ENCODE data around the gene MYPOP.
A peak's percentile ranks its signal among the peaks of the same experiment; 100 is the strongest.

The MYPOP gene, protein sequence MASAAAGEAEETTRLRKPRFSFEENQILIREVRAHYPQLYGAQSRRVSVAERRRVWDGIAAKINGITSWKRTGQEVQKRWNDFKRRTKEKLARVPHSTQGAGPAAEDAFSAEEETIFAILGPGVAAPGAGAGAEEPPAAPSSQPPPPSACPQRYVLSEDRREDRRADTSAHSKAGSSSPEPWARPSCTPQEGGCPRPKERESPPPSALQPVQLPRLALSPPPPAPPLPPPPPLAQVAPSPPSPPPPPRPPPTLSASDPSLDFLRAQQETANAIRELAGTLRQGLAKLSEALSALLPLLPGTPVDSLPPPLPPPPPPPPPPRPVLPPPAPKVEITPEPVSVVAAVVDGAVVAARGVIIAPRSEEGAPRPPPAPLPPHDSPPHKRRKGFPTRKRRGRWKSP

DNA sequence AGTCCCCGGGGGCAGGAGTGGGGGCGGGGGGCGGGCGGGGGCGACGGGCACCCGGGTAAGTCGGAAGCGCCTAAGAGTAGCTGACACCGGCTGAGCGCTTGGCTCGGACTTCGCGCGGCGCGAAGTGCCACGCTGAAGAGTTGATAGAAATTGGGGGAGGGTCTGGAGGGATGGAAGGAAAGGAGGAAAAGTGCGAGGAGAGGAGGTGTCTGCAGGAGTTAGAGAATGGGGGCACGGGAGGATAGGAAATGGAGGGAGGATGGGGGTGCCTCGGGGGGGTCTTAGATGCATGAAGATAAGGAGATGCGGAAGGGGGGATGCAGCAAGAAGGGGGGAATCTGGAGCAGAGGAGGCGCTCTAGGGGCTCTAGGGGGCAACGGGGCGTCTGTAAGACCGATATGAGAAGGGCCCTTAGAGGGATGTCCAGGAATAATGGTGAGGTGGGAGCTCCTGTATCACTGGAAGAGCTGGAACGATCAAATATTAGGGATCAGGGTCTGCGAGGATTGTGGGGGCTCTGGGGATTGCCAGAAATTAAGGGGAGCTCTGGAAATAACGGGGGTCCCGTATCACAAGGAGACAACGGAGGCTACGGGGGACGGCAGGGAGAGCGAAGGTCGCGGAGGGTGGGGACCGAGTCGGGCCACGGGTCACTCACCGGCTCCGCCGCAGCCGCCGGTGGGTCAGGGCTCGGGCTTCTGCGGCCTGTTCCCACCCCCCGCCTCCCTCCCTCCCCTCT, at the start of gene MYPOP:
TSS of gene MYPOP (minus strand) at position 702 of the 739 bp plus-strand sequence. CDS start 840 bp downstream, outside the sequence.
- Mint-ChIP-seq H3K9me3 (no peaks in the 10 kb centered on the region), H3K4me3 (peak within 1 kb of the TSS; percentile 92), H3K27ac (ENCODE audit: low read depth) (peak within 1 kb of the TSS; percentile 89), H3K4me1 (peaks cover 21% of the 10 kb centered on the region), H3K36me3 (ENCODE audit: insufficient read depth) (peaks cover 18% of the 10 kb centered on the region), H3K27me3 (no peaks in the 10 kb centered on the region)
- DNase-seq (ENCODE audit: low spot score in 2 of 2) (no peak), ATAC-seq (replicated peaks; ENCODE audit: extremely low read depth, poor library complexity, severe bottlenecking) (no peak)

DNA sequence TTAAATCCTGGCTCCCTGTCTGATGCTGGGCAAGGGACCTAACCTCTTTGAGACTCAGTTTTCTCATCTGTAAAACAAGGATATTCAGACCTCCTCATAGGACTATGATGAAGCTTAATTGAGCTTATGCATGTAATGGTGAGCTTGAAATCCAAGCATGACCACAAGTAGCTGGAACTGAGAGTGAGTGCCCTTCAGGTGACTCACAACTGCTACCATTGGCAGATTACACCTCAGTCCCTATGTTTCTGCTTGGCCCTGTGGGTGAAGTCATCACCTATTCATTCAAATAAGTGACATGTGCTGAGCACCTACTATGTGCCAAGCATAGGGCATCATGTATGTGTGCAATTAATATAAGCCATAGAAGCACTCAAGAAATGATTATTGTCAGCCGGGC, 45.5 kb upstream of the MYPOP start:
- no peaks in the 10 kb centered on the region for H3K4me1 Mint-ChIP-seq
- H3K27me3 Mint-ChIP-seq: peaks cover 54% of the 10 kb centered on the region
- H3K27ac Mint-ChIP-seq (ENCODE audit: low read depth): no peak overlapping the region
- DNase-seq (ENCODE audit: low spot score in 2 of 2) (no peak), ATAC-seq (replicated peaks; ENCODE audit: extremely low read depth, poor library complexity, severe bottlenecking) (no peak)
- H3K36me3 Mint-ChIP-seq (ENCODE audit: insufficient read depth): peaks cover 2% of the 10 kb centered on the region
- H3K4me3 Mint-ChIP-seq: no peak overlapping the region
- no peaks in the 10 kb centered on the region for H3K9me3 Mint-ChIP-seq

DNA sequence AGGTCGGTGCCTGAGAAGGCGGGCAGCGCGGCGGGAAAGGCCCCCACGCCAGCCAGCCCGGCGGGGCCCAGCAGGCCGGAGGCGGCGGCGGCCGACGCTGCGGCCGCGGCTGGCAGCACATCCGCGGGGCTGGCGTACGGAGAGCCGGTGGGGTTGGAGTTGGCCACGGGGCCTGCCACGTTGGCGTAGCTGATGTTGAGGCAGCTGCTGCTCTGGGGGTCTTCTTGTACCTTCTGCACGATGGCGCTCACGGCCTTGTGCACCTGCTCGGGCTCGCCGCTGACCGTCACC, 38.0 kb upstream of the MYPOP start:
- DNase-seq (ENCODE audit: low spot score in 2 of 2) (no peak), ATAC-seq (replicated peaks; ENCODE audit: extremely low read depth, poor library complexity, severe bottlenecking) (no peak)
- H3K4me3 Mint-ChIP-seq: no peak overlapping the region
- no peaks in the 10 kb centered on the region for H3K36me3 Mint-ChIP-seq (ENCODE audit: insufficient read depth)
- no peak overlapping the region for H3K27ac Mint-ChIP-seq (ENCODE audit: low read depth)
- no peaks in the 10 kb centered on the region for H3K4me1 Mint-ChIP-seq
- H3K27me3 Mint-ChIP-seq: peaks cover 53% of the 10 kb centered on the region
- no peaks in the 10 kb centered on the region for H3K9me3 Mint-ChIP-seq

DNA sequence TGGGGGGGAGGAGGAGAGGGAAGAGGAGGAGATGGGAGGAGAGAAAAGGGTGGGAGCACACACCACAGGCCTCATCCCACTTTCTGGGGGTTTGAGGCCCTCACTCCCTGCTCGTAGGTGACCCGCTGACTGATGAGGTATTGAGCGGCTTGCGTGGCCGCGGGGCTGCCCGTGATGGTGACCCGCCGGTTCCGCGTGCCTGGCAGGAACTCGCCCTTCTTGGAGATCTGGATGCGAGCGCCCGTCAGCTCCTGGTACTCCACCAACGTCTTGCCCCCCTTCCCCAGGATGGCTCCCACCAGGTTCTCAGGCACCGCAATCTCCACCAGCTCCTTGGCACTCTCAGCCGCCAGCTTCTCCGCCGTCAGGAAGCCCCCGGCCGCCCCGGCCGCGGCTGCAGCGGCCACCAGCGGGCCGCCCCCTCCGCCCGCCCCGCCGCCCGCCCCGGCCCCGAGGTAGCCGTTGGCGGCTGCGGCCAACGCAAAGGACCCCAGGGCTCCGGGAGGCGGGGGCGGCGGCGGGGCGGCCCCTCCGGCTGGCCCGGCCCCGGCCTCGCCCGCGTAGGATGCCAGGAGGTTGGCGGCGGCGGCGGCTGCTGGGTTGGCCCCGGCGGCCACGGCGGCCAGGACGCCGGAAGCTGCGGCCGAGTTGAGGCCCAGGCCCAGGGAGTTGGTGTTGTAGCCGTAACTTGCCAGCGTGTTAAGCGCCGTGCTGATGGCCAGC, 37.5 kb upstream of the MYPOP start:
- ATAC-seq (replicated peaks; ENCODE audit: extremely low read depth, poor library complexity, severe bottlenecking) (no peak), DNase-seq (ENCODE audit: low spot score in 2 of 2) (no peak)
- Mint-ChIP-seq H3K36me3 (ENCODE audit: insufficient read depth) (no peaks in the 10 kb centered on the region), H3K4me3 (no peak overlapping the region), H3K4me1 (no peaks in the 10 kb centered on the region), H3K27ac (ENCODE audit: low read depth) (no peak overlapping the region), H3K27me3 (peaks cover 58% of the 10 kb centered on the region), H3K9me3 (no peaks in the 10 kb centered on the region)

DNA sequence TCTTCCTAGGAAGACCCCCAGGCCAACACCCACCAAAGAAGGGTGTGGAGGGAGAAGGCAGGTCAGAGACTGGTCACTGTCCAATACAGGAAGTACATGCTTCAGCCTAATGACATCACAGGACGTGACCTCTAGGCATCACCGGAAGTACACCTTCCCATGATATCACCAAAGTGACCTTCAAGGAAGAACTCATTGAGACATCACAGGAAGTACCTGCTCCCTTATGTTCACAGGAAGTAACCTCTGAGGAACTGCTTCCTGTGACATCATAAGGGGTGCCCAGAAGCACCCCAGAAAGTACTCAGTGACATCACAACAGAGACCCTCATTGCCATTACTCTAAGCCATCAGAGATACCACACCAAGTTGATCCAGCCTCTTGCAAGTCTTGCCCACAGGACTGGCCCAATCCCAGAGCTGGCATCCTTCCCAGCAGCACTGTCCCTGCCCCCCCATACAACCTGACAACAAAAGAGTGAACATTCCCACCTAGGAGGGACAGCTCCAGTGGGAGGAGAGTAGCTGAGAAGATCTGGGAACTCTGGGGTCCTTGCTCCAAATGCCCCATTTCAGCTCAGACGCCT, 36.4 kb upstream of the MYPOP start:
- DNase-seq (ENCODE audit: low spot score in 2 of 2) (no peak), ATAC-seq (replicated peaks; ENCODE audit: extremely low read depth, poor library complexity, severe bottlenecking) (no peak)
- Mint-ChIP-seq H3K27me3 (peaks cover 69% of the 10 kb centered on the region), H3K4me3 (no peak overlapping the region), H3K36me3 (ENCODE audit: insufficient read depth) (no peaks in the 10 kb centered on the region), H3K4me1 (no peaks in the 10 kb centered on the region), H3K9me3 (no peaks in the 10 kb centered on the region), H3K27ac (ENCODE audit: low read depth) (no peak overlapping the region)

DNA sequence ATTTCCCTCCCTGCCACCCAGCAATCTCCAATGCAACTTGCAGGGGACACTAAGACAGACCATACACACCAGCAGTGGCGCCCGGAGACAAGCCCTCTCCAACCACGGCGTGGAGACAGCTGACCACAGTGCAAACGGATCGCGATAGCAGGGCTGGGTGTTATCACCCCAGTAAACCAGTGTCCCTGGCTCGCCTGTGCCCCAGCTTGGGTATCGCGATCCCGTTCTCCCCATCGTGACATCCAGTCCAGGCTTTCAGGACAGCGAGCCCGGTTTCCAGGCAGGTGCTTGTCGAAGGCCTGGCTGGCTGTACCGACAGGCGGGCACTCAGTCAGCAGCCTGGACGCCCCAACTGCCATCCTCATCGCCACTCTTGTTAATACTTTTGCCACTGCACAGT, 32.9 kb upstream of the MYPOP start:
- DNase-seq (ENCODE audit: low spot score in 2 of 2): no peak
- no peaks in the 10 kb centered on the region for H3K9me3 Mint-ChIP-seq
- ATAC-seq (replicated peaks; ENCODE audit: extremely low read depth, poor library complexity, severe bottlenecking): no peak
- no peak overlapping the region for H3K27ac Mint-ChIP-seq (ENCODE audit: low read depth)
- H3K36me3 Mint-ChIP-seq (ENCODE audit: insufficient read depth): no peaks in the 10 kb centered on the region
- no peak overlapping the region for H3K4me3 Mint-ChIP-seq
- H3K27me3 Mint-ChIP-seq: peaks cover 84% of the 10 kb centered on the region
- no peaks in the 10 kb centered on the region for H3K4me1 Mint-ChIP-seq

DNA sequence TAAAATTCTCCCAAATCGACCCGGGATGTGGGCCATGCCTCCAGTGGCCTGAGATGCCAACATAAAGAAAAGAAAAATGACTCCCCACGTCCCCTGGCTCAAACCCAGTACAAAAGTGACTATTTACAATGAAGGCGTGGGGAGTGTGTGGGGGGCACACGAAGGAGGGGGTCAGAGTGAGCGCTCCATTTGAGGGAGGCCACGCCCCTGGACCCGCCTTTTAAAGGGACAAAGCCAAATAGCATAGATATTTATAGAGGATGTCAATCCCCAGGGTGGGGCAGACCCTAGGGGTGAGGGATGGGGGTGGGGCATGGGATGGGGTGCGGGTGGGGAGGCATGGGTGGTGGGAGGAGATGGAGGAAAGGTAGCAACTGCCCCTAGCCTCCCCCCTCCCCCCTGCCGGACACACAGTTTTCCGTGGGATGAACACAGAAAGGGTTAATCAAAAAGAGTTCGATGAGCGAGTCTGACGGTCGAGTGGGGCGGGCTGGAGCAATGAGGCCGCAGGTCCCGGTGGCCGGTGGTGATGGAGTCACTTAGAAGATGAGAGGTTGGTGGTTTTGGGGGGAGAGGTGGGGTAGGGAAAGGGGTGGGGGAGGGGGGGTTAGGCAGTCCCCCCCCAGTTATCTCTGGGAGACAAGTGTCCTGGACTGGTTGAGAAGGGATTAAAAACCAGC, 32.3 kb upstream of the MYPOP start:
- no peak overlapping the region for H3K4me3 Mint-ChIP-seq
- H3K27me3 Mint-ChIP-seq: peaks cover 85% of the 10 kb centered on the region
- no peak overlapping the region for H3K27ac Mint-ChIP-seq (ENCODE audit: low read depth)
- H3K36me3 Mint-ChIP-seq (ENCODE audit: insufficient read depth): no peaks in the 10 kb centered on the region
- H3K4me1 Mint-ChIP-seq: no peaks in the 10 kb centered on the region
- ATAC-seq (replicated peaks; ENCODE audit: extremely low read depth, poor library complexity, severe bottlenecking) (no peak), DNase-seq (ENCODE audit: low spot score in 2 of 2) (no peak)
- no peaks in the 10 kb centered on the region for H3K9me3 Mint-ChIP-seq

DNA sequence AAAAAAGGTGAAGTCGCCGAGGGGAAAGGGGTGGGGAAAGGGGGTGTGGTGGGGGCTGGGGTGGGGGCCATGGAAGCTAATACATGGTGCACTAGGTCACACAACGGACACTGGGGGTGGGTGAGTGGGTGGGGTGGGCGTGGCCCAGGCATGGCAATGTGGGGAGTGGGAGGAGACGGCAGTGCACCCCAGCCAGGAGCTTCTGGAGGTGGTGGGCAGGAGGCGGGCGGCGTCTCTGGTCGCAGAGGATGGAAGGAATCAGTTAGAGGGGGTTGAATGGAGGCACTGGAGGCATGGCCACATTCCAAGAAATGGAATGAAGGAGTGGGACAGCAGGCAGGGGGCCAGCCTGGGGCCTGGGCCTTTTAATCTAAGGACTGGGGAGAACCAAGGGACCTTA, 31.3 kb upstream of the MYPOP start:
- Mint-ChIP-seq H3K36me3 (ENCODE audit: insufficient read depth) (no peaks in the 10 kb centered on the region), H3K4me3 (no peak overlapping the region), H3K27ac (ENCODE audit: low read depth) (no peak overlapping the region), H3K4me1 (no peaks in the 10 kb centered on the region), H3K9me3 (no peaks in the 10 kb centered on the region), H3K27me3 (peaks cover 76% of the 10 kb centered on the region)
- ATAC-seq (replicated peaks; ENCODE audit: extremely low read depth, poor library complexity, severe bottlenecking) (no peak), DNase-seq (ENCODE audit: low spot score in 2 of 2) (no peak)

DNA sequence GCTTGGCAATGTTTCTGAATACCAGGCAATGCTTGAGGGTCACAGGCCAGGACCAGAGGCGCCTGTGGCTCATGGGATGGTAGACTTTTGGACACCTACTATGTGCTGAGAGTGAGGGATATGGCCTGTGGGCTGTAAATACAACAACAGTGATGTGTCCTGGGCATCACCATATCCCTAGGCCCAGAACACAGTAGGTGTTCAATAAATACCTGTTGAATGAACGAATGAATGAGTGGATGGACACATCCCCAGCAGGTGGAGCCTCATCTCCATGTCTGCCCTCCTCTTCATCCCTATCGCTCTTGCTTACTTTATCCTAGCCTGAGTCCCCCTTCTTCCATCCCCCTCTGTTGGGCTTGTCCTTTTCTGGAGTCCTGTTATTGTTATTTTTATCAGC, 28.6 kb upstream of the MYPOP start:
- H3K36me3 Mint-ChIP-seq (ENCODE audit: insufficient read depth): peaks cover 1% of the 10 kb centered on the region
- DNase-seq (ENCODE audit: low spot score in 2 of 2) (no peak), ATAC-seq (replicated peaks; ENCODE audit: extremely low read depth, poor library complexity, severe bottlenecking) (no peak)
- peaks cover 52% of the 10 kb centered on the region for H3K27me3 Mint-ChIP-seq
- no peaks in the 10 kb centered on the region for H3K9me3 Mint-ChIP-seq
- no peak overlapping the region for H3K4me3 Mint-ChIP-seq
- H3K4me1 Mint-ChIP-seq: peaks cover 15% of the 10 kb centered on the region
- H3K27ac Mint-ChIP-seq (ENCODE audit: low read depth): no peak overlapping the region

DNA sequence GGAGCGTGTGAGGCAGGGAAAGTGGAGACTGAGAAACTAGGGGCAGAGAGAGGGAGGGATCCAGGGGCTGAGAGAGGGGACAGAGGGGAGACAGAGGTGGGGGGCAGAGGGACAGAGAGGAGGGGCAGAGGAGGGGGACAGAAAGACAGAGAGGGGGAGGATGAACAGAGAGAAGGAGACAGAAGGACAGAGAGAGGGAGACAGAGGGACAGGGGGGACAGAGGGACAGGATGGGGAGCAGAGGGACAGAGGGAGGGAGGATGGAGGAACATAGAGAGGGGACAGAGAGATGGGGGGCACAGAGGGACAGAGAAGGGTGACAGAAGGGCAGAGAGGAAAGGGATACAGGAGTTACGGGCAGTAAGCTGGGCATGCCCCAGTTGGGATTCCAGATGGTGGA, 26.8 kb upstream of the MYPOP start:
- no peak overlapping the region for H3K4me3 Mint-ChIP-seq
- ATAC-seq (replicated peaks; ENCODE audit: extremely low read depth, poor library complexity, severe bottlenecking) (no peak), DNase-seq (ENCODE audit: low spot score in 2 of 2) (no peak)
- H3K4me1 Mint-ChIP-seq: peaks cover 15% of the 10 kb centered on the region
- H3K9me3 Mint-ChIP-seq: no peaks in the 10 kb centered on the region
- peaks cover 34% of the 10 kb centered on the region for H3K27me3 Mint-ChIP-seq
- H3K36me3 Mint-ChIP-seq (ENCODE audit: insufficient read depth): peaks cover 1% of the 10 kb centered on the region
- H3K27ac Mint-ChIP-seq (ENCODE audit: low read depth): no peak overlapping the region

DNA sequence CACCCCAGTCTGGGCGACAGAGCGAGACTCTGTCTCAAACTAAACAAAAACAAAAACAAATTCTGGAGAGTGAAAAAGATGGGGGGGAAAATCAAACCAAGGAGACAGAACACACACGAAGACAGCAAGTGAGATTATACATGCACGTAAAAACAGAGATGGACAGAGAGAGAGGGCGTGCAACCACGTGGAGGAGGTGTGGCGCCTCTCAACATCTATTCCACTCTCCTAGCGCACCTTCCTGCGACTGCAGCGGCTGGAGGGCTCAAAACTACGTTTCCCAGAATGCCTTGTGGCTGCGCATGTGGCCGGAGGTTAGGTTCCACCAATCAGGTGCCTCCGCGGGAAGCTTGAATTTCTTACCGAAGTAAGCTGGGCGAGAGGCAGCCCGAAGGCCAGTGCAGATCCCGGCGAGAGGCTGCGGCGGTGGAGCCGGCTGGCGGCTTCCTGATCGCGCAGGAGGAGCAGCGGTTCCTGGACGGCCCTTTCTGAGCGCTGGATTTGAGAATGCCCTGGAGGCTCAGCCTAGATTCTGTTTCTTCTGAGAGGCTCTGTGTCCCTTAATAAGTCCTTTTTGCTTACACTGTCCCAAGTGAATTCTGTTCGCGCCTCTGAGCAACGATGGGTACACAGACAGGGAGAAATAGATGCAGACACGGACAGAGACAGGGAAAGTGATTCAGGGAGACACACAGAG, 25.3 kb upstream of the MYPOP start:
- DNase-seq (ENCODE audit: low spot score in 2 of 2) (peak; percentile 77 to 83), ATAC-seq (replicated peaks; ENCODE audit: extremely low read depth, poor library complexity, severe bottlenecking) (peak; percentile 77)
- peaks cover 20% of the 10 kb centered on the region for H3K27me3 Mint-ChIP-seq
- H3K4me3 Mint-ChIP-seq: no peak overlapping the region
- no peak overlapping the region for H3K27ac Mint-ChIP-seq (ENCODE audit: low read depth)
- no peaks in the 10 kb centered on the region for H3K9me3 Mint-ChIP-seq
- peaks cover 15% of the 10 kb centered on the region for H3K4me1 Mint-ChIP-seq
- H3K36me3 Mint-ChIP-seq (ENCODE audit: insufficient read depth): peaks cover 1% of the 10 kb centered on the region
